GM12878 (cell line): ENCODE data around the gene PPM1G. TPM values are rescaled to one million over a fixed set of nuclear protein-coding genes. Genes with fewer than 3 reads are reported as not detected.

ENCODE experiments used
- BHLHE40 ChIP-seq, 2 experiments: fragments of 450-650 bp in 1 of 2; IDR thresholded peaks; 2 replicates each; pipeline ENCODE4 v1.6.1; 2011 to 2017; ENCODE audit warnings: low read depth in 2 of 2, borderline replicate concordance in 1 of 2, improper control_type of control experiment in 1 of 2, low read length in 1 of 2, mild to moderate bottlenecking in 1 of 2
- CBFB ChIP-seq: IDR thresholded peaks from 2 replicates; pipeline ENCODE4 v1.6.1; 2016; ENCODE audit warnings: antibody characterized with exemption, low read depth
- EED ChIP-seq: sonication (generic); IDR thresholded peaks from 2 replicates; pipeline ENCODE4 v1.6.1; 2016; ENCODE audit warnings: antibody characterized with exemption, low read depth
- ETV6 ChIP-seq, 2 experiments: fragments of 450-650 bp in 1 of 2; IDR thresholded peaks in 1 of 2; conservative IDR thresholded peaks in 1 of 2; 2 replicates each; pipeline ENCODE4 v1.6.1; 2014; ENCODE audit warnings: antibody characterized with exemption in 1 of 2, borderline replicate concordance in 1 of 2, low read depth in 1 of 2, mild to moderate bottlenecking in 1 of 2, moderate library complexity in 1 of 2
- GATAD2B ChIP-seq: fragments of 450-650 bp; conservative IDR thresholded peaks from 2 replicates; pipeline ENCODE4 v1.6.1; 2017; ENCODE audit warnings: low read depth, mild to moderate bottlenecking, moderate library complexity
- IRF4 ChIP-seq: IDR thresholded peaks from 2 replicates; pipeline ENCODE4 v1.6.1; 2011; ENCODE audit warnings: low read depth, low read length
- KDM1A ChIP-seq: fragments of 200-600 bp; sonication (generic); IDR thresholded peaks from 2 replicates; pipeline ENCODE4 v1.6.1; 2016; ENCODE audit warnings: borderline replicate concordance
- MEF2A ChIP-seq: IDR thresholded peaks from 2 replicates; pipeline ENCODE4 v1.6.1; 2011; ENCODE audit warnings: low read depth, mild to moderate bottlenecking, low read length, moderate library complexity; ENCODE audit not compliant: insufficient read depth
- NFIC ChIP-seq: IDR thresholded peaks from 2 replicates; pipeline ENCODE4 v1.6.1; 2012; ENCODE audit warnings: low read depth, mild to moderate bottlenecking, inconsistent platforms, low read length, moderate library complexity
- NFYA ChIP-seq: IDR thresholded peaks from 2 replicates; pipeline ENCODE4 v1.6.1; 2011; ENCODE audit warnings: low read depth, mild to moderate bottlenecking, low read length, improper control_type of control experiment, borderline replicate concordance
- NRF1 ChIP-seq: conservative IDR thresholded peaks from 2 replicates; pipeline ENCODE4 v1.6.1; 2011; ENCODE audit warnings: mild to moderate bottlenecking, low read depth, low read length, improper control_type of control experiment
- RAD51 ChIP-seq: fragments of 450-650 bp; IDR thresholded peaks from 2 replicates; pipeline ENCODE4 v1.6.1; 2016; ENCODE audit warnings: moderate library complexity, mild to moderate bottlenecking, inconsistent platforms
- SIN3A ChIP-seq: IDR thresholded peaks from 2 replicates; pipeline ENCODE4 v1.6.1; 2012; ENCODE audit warnings: low read depth, low read length, improper control_type of control experiment
- SMARCA5 ChIP-seq: fragments of 450-650 bp; IDR thresholded peaks from 2 replicates; pipeline ENCODE4 v1.6.1; 2017; ENCODE audit warnings: mild to moderate bottlenecking
- SREBF2 ChIP-seq: IDR thresholded peaks from 2 replicates; pipeline ENCODE4 v1.6.1; 2012; ENCODE audit warnings: mild to moderate bottlenecking, low read length
- TARDBP ChIP-seq: IDR thresholded peaks from 2 replicates; pipeline ENCODE4 v1.6.1; 2016; ENCODE audit warnings: borderline replicate concordance
- TCF12 ChIP-seq: IDR thresholded peaks from 2 replicates; pipeline ENCODE4 v1.6.1; 2011; ENCODE audit warnings: low read depth, mild to moderate bottlenecking, low read length
- ZNF24 ChIP-seq: fragments of 450-650 bp; IDR thresholded peaks from 2 replicates; pipeline ENCODE4 v1.6.1; 2017; ENCODE audit warnings: antibody characterized with exemption, mild to moderate bottlenecking
- ZSCAN29 ChIP-seq: fragments of 450-650 bp; IDR thresholded peaks from 2 replicates; pipeline ENCODE4 v1.6.1; 2017; ENCODE audit warnings: mild to moderate bottlenecking, moderate library complexity
- polyA plus RNA-seq, 11 experiments: library from polyadenylated mRNA; depleted of rRNA in 4 of 11; unstranded in 6 of 11; stranded (reverse) in 5 of 11; fragments of >200 nt; fragmentation: Nextera tagmentation in 4 of 11; fragmentation: Illumina TruSeq in 1 of 11; extraction: Ambion mirVana in 4 of 11; extraction: Trizol in 1 of 11; gene quantifications; 1 replicate in 1 of 11; 2 replicates in 10 of 11; pipeline versions ENCODE4 v1.2.1 to v1.2.3, GENCODE V29; 2011 to 2016; ENCODE audit warnings: inconsistent platforms in 2 of 11, missing spikeins in 2 of 11, low read depth in 1 of 11
- total RNA-seq, 4 experiments: library from RNA; depleted of rRNA in 3 of 4; stranded (reverse); fragments of >200 nt in 3 of 4; fragmentation: Illumina TruSeq in 1 of 4; extraction: Trizol in 1 of 4; gene quantifications; 2 replicates each; pipeline versions ENCODE4 v1.2.1 to v1.2.3, GENCODE V29; 2013 to 2021
- TF ChIP-seq, protein P1 (sequence below): fragments of 450-650 bp; formaldehyde crosslinking; IDR thresholded peaks from 2 replicates; pipeline ENCODE4 v1.4.0; 2022; ENCODE audit warnings: mild to moderate bottlenecking, moderate library complexity
- TF ChIP-seq, protein P2 (sequence below): IDR thresholded peaks from 2 replicates; pipeline ENCODE4 v1.6.1; 2011; ENCODE audit warnings: low read depth, low read length, improper control_type of control experiment, borderline replicate concordance
- TF ChIP-seq, protein P3 (sequence below): fragments of 450-650 bp; IDR thresholded peaks from 2 replicates; pipeline ENCODE4 v1.6.1; 2014; ENCODE audit warnings: mild to moderate bottlenecking
- TF ChIP-seq, protein P4 (sequence below): fragments of 450-650 bp; IDR thresholded peaks from 2 replicates; pipeline ENCODE4 v1.6.1; 2018; ENCODE audit warnings: borderline replicate concordance, mild to moderate bottlenecking; ENCODE audit not compliant: partially characterized antibody

PPM1G gene
- total and polyA plus RNA-seq, 10 of the 15 experiments (the other 5 are each of a cell fraction or from before 2014, with no cell fraction given) = 68.8 to 171 (median 121) TPM

DNA sequence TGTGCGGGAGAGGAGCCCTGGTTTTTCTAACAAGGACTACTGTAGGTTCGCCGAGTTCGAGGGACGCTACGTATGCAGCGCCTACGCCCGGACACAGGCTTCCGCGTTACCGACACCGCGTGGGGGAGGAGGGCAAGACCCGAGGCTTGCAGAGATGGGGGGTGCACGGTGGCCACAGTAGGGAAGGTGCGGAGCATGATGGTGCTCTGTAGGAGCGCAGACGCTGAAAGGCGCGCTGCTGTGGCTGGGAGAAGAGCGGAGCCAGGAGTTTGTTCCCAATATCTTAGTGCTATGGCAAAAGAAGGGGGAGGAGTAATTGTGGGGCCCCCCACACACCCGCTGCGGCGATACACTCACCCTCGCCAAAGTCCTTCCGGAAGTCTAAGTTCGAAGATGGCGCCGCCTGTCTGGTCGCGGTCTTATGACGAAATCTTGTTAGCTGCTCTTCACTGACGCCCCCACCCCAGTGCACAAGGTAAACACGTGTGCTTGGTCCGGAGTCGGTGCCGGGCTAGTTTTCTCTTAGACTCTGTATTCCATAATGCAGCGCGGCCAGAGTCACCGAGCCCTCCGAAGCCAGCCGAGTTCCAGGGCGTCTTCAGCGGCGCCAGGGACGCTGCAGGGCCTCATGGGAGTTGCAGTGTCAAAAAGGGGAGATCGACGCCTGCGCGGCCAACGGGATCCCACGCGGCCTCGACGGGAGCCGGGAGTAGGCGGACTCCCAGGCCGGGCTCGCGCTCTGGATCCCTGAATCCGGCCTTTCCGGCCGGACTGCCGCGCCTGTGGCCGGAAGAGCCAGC lies 52.8 kb downstream of the PPM1G start, which contains the start of gene GTF3C2 (continued):
- TF ChIP-seq, protein P1, sequence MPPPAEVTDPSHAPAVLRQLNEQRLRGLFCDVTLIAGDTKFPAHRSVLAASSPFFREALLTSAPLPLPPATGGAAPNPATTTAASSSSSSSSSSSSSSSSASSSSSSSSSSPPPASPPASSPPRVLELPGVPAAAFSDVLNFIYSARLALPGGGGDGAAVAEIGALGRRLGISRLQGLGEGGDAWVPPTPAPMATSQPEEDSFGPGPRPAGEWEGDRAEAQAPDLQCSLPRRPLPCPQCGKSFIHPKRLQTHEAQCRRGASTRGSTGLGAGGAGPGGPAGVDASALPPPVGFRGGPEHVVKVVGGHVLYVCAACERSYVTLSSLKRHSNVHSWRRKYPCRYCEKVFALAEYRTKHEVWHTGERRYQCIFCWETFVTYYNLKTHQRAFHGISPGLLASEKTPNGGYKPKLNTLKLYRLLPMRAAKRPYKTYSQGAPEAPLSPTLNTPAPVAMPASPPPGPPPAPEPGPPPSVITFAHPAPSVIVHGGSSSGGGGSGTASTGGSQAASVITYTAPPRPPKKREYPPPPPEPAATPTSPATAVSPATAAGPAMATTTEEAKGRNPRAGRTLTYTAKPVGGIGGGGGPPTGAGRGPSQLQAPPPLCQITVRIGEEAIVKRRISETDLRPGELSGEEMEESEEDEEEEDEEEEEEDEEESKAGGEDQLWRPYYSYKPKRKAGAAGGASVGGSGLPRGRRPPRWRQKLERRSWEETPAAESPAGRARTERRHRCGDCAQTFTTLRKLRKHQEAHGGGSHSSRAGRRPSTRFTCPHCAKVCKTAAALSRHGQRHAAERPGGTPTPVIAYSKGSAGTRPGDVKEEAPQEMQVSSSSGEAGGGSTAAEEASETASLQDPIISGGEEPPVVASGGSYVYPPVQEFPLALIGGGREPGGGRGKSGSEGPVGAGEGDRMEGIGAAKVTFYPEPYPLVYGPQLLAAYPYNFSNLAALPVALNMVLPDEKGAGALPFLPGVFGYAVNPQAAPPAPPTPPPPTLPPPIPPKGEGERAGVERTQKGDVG (CRISPR knock-in tag) = no peak
- TF ChIP-seq RAD51 (peak; percentile 73; the same call in 1 of the 2 replicates), ZNF24 (no peak), TARDBP (peak; percentile 54; the same call in 1 of the 2 replicates), TCF12 (0 out of 2 replicates have a peak, but pooled peaks have one; percentile 15), MEF2A (no peak), NFIC (peak; percentile 56; the same call in 1 of the 2 replicates), SIN3A (peak; percentile 94), CBFB (peak; percentile 16; the same call in 1 of the 2 replicates), SMARCA5 (no peak), GATAD2B (peak; percentile 65), ETV6 (conservative IDR thresholded peaks at IDR 0.05 in 1 of 2, IDR thresholded peaks at IDR 0.05 in 1 of 2; ENCODE audit: borderline replicate concordance in 1 of 2, low read depth in 1 of 2) (no peak), IRF4 (no peak), EED (peak; percentile 65; the same call in 1 of the 2 replicates), KDM1A (no peak), BHLHE40 (IDR thresholded peaks at IDR 0.05; ENCODE audit: borderline replicate concordance in 1 of 2, low read depth in 2 of 2, low read length in 1 of 2) (peak in 1 of 2 experiments; percentile 81), NFYA (no peak), SREBF2 (no peak), ZSCAN29 (no peak), NRF1 (peak; percentile 51)
- TF ChIP-seq, protein P2, sequence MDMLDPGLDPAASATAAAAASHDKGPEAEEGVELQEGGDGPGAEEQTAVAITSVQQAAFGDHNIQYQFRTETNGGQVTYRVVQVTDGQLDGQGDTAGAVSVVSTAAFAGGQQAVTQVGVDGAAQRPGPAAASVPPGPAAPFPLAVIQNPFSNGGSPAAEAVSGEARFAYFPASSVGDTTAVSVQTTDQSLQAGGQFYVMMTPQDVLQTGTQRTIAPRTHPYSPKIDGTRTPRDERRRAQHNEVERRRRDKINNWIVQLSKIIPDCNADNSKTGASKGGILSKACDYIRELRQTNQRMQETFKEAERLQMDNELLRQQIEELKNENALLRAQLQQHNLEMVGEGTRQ = peak; percentile 23; the same call in 1 of the 2 replicates
- TF ChIP-seq, protein P3, sequence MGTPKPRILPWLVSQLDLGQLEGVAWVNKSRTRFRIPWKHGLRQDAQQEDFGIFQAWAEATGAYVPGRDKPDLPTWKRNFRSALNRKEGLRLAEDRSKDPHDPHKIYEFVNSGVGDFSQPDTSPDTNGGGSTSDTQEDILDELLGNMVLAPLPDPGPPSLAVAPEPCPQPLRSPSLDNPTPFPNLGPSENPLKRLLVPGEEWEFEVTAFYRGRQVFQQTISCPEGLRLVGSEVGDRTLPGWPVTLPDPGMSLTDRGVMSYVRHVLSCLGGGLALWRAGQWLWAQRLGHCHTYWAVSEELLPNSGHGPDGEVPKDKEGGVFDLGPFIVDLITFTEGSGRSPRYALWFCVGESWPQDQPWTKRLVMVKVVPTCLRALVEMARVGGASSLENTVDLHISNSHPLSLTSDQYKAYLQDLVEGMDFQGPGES = no peak
- TF ChIP-seq, protein P4, sequence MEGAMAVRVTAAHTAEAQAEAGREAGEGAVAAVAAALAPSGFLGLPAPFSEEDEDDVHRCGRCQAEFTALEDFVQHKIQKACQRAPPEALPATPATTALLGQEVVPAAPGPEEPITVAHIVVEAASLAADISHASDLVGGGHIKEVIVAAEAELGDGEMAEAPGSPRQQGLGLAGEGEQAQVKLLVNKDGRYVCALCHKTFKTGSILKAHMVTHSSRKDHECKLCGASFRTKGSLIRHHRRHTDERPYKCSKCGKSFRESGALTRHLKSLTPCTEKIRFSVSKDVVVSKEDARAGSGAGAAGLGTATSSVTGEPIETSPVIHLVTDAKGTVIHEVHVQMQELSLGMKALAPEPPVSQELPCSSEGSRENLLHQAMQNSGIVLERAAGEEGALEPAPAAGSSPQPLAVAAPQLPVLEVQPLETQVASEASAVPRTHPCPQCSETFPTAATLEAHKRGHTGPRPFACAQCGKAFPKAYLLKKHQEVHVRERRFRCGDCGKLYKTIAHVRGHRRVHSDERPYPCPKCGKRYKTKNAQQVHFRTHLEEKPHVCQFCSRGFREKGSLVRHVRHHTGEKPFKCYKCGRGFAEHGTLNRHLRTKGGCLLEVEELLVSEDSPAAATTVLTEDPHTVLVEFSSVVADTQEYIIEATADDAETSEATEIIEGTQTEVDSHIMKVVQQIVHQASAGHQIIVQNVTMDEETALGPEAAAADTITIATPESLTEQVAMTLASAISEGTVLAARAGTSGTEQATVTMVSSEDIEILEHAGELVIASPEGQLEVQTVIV = peak; percentile 78
